ENCODE data around the gene DOK4.

The DOK4 gene

GRCh38 chr16:57485916-57486857 lies at the start of gene DOK4:
DOK4 (minus strand) TSS chr16:57486493; CDS start chr16:57479507, 6,986 bp downstream.
- peak; percentile 73 for DNase-seq (ENCODE audit: low read depth)

- peak; percentile 94 for DNase-seq (ENCODE audit: low read depth)
These were observed 49.5 kb upstream of the DOK4 start for GRCh38 chr16:57535680-57536305.

- no peak for DNase-seq (ENCODE audit: low read depth)
These were observed 48.8 kb upstream of the DOK4 start for GRCh38 chr16:57534881-57535658.

- DNase-seq (ENCODE audit: low read depth) = no peak
These were observed 48.1 kb upstream of the DOK4 start for GRCh38 chr16:57534337-57534880.

GRCh38 chr16:57533431-57534336 lies 47.4 kb upstream of the DOK4 start:
- no peak for DNase-seq (ENCODE audit: low read depth)

- no peak for DNase-seq (ENCODE audit: low read depth)
These were observed 46.0 kb upstream of the DOK4 start for GRCh38 chr16:57532266-57532625.

GRCh38 chr16:57531635-57532265 lies 45.5 kb upstream of the DOK4 start:
- no peak for DNase-seq (ENCODE audit: low read depth)

GRCh38 chr16:57531253-57531575 lies 44.9 kb upstream of the DOK4 start:
- no peak for DNase-seq (ENCODE audit: low read depth)

GRCh38 chr16:57530522-57531252 lies 44.4 kb upstream of the DOK4 start:
- DNase-seq (ENCODE audit: low read depth) = no peak

- peak; percentile 56 for DNase-seq (ENCODE audit: low read depth)
These were observed 43.8 kb upstream of the DOK4 start for GRCh38 chr16:57530104-57530521.

- DNase-seq (ENCODE audit: low read depth) = no peak
These were observed 43.3 kb upstream of the DOK4 start for GRCh38 chr16:57529391-57530103.

GRCh38 chr16:57528499-57529390 lies 42.5 kb upstream of the DOK4 start:
- no peak for DNase-seq (ENCODE audit: low read depth)

- no peak for DNase-seq (ENCODE audit: low read depth)
These were observed 41.5 kb upstream of the DOK4 start for GRCh38 chr16:57527610-57528360.

- DNase-seq (ENCODE audit: low read depth) = no peak
These were observed 40.7 kb upstream of the DOK4 start for GRCh38 chr16:57527027-57527426.

GRCh38 chr16:57526498-57526897 lies 40.2 kb upstream of the DOK4 start:
- no peak for DNase-seq (ENCODE audit: low read depth)

GRCh38 chr16:57525761-57526160 lies 39.5 kb upstream of the DOK4 start:
- DNase-seq (ENCODE audit: low read depth) = no peak

GRCh38 chr16:57522960-57523359 lies 36.7 kb upstream of the DOK4 start:
- DNase-seq (ENCODE audit: low read depth) = no peak
